ENCODE results near the gene USP24. TPM values are rescaled to one million over a fixed set of nuclear protein-coding genes. Genes with fewer than 3 reads are reported as not detected.
A peak's percentile ranks its signal among the peaks of the same experiment; 100 is the strongest.

Gene USP24
- total and polyA plus RNA-seq, 2 donors (not counting 3 experiments of a cell fraction or from before 2014, with no cell fraction given): 8.2 to 30.0 TPM

- TF ChIP-seq GATA2 (IDR thresholded peaks at IDR 0.05; ENCODE audit: insufficient read depth, insufficient read length, low read depth, low read length): peak; percentile 49
- TF ChIP-seq EZH2 (IDR thresholded peaks at IDR 0.05; ENCODE audit: borderline replicate concordance, low read depth, low read length, severe bottlenecking): no peak
- no peak overlapping the region for H3K27ac ChIP-seq (ENCODE audit: insufficient read depth, low read depth, low read length)
- H3K27me3 ChIP-seq (ENCODE audit: control insufficient read depth in 2 of 2, insufficient read depth in 2 of 2, low read length in 2 of 2): peaks cover 3 to 11% of the 10 kb centered on the region in 2 experiments
- ChIA-PET CTCF (interaction anchor here (1.1 to 1.8 kb wide), 4 partner anchors 9 to 102 kb away, joined by 3 to 5 read pairs (median 4); no protein-coding TSS in a partner anchor), POLR2A (no interaction called here)
- intact Hi-C loops (cut with micrococcal nuclease) (no loop called here), dilution Hi-C loops (cut with MboI; ENCODE audit: extremely low pct_ligation_motif_present, low sequenced_read_pairs) (no loop called here)
- no peaks in the 10 kb centered on the region for H3K9me3 ChIP-seq (replicated peaks; ENCODE audit: control insufficient read depth, insufficient read depth, low read length)
- H3K4me1 ChIP-seq (ENCODE audit: control insufficient read depth, extremely low read depth, insufficient read depth, low read length): no peaks in the 10 kb centered on the region
- H3K9me1 ChIP-seq (replicated peaks; ENCODE audit: control insufficient read depth, extremely low read depth, insufficient read depth, low read length): no peaks in the 10 kb centered on the region
- no peaks in the 10 kb centered on the region for H3K36me3 ChIP-seq (ENCODE audit: control insufficient read depth in 2 of 2, extremely low read depth in 1 of 2, insufficient read depth in 2 of 2, low read length in 2 of 2)
- DNase-seq (ENCODE audit: low read depth, low spot score) (peak; percentile 46), FAIRE-seq (peak; percentile 28)
- H2AFZ ChIP-seq (ENCODE audit: low read depth, low read length): peak overlapping the region; percentile 46
- H3K9ac ChIP-seq (replicated peaks; ENCODE audit: extremely low read depth, insufficient read depth, low read length): no peak overlapping the region
- H3K4me3 ChIP-seq (replicated peaks in 1 of 3; ENCODE audit: insufficient read depth in 1 of 3, low read depth in 1 of 3, low read length in 3 of 3): no peak overlapping the region
- H3K79me2 ChIP-seq (ENCODE audit: control insufficient read depth, insufficient read depth, low read length): no peaks in the 10 kb centered on the region
- peak overlapping the region; percentile 45 for H3K4me2 ChIP-seq (ENCODE audit: insufficient read depth, low read length)
- H4K20me1 ChIP-seq (replicated peaks; ENCODE audit: control insufficient read depth, extremely low read depth, insufficient read depth, low read length): no peaks in the 10 kb centered on the region
- BruUV-seq (replicated peaks): no TSS peak
Observed at GRCh38 chr1:55235722-55236121, 20.6 kb upstream of the USP24 start.

DNA sequence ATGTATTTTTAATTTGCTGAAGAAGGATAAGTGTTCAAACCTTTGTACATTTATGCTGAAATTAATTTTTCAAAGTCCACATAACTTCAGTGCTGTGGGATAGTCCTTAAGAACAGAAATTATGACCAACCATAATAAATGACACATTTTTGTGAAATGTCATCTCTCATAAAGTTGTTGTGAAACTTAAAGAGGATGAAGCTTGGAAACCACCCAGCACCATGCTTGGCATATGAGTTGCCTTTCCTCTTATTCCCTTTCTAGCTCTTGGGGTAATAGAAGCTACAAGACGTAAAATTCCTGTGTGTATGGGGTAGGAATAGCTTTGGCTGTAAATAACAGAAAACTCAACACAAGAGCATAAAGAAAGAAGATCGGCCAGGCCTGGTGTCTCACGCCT, 18.9 kb upstream of the USP24 start:
- Histone ChIP-seq H3K9me1 (replicated peaks; ENCODE audit: control insufficient read depth, extremely low read depth, insufficient read depth, low read length) (no peaks in the 10 kb centered on the region), H3K9me3 (replicated peaks; ENCODE audit: control insufficient read depth, insufficient read depth, low read length) (no peaks in the 10 kb centered on the region), H4K20me1 (replicated peaks; ENCODE audit: control insufficient read depth, extremely low read depth, insufficient read depth, low read length) (no peaks in the 10 kb centered on the region), H3K79me2 (ENCODE audit: control insufficient read depth, insufficient read depth, low read length) (no peaks in the 10 kb centered on the region), H3K27me3 (ENCODE audit: control insufficient read depth in 2 of 2, insufficient read depth in 2 of 2, low read length in 2 of 2) (peaks cover 3 to 12% of the 10 kb centered on the region in 2 experiments), H3K4me3 (replicated peaks in 1 of 3; ENCODE audit: insufficient read depth in 1 of 3, low read depth in 1 of 3, low read length in 3 of 3) (no peak overlapping the region), H3K36me3 (ENCODE audit: control insufficient read depth in 2 of 2, extremely low read depth in 1 of 2, insufficient read depth in 2 of 2, low read length in 2 of 2) (no peaks in the 10 kb centered on the region), H3K4me1 (ENCODE audit: control insufficient read depth, extremely low read depth, insufficient read depth, low read length) (no peaks in the 10 kb centered on the region), H2AFZ (ENCODE audit: low read depth, low read length) (no peak overlapping the region), H3K27ac (ENCODE audit: insufficient read depth, low read depth, low read length) (no peak overlapping the region), H3K9ac (replicated peaks; ENCODE audit: extremely low read depth, insufficient read depth, low read length) (no peak overlapping the region), H3K4me2 (ENCODE audit: insufficient read depth, low read length) (no peak overlapping the region)
- intact Hi-C loops (cut with micrococcal nuclease) (no loop called here), dilution Hi-C loops (cut with MboI; ENCODE audit: extremely low pct_ligation_motif_present, low sequenced_read_pairs) (no loop called here)
- no peak for FAIRE-seq
- POLR2A ChIA-PET: no interaction called here
- DNase-seq (ENCODE audit: low read depth, low spot score): no peak
- TF ChIP-seq JUN (IDR thresholded peaks at IDR 0.05; ENCODE audit: borderline replicate concordance, insufficient read depth, insufficient read length, low read depth): no peak
- no peak for TF ChIP-seq POLR2AphosphoS5 (IDR thresholded peaks at IDR 0.05; ENCODE audit: insufficient read depth, low read depth, low read length)
- TF ChIP-seq, protein P1, sequence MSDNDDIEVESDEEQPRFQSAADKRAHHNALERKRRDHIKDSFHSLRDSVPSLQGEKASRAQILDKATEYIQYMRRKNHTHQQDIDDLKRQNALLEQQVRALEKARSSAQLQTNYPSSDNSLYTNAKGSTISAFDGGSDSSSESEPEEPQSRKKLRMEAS (IDR thresholded peaks at IDR 0.05; ENCODE audit: insufficient read depth, insufficient read length): no peak
- TF ChIP-seq FOS (IDR thresholded peaks at IDR 0.05; ENCODE audit: borderline replicate concordance, insufficient read depth, low read length): no peak
- no peak for TF ChIP-seq MYC (IDR thresholded peaks at IDR 0.05; ENCODE audit: low read depth, low read length)
- BruUV-seq (replicated peaks): no TSS peak
- CTCF ChIA-PET: no interaction called here

All from endothelial cell of umbilical vein (primary cell).